Large intestine (tissue), 3 donors: ENCODE data around the gene CD55. TPM values are rescaled to one million over a fixed set of nuclear protein-coding genes. Genes with fewer than 3 reads are reported as not detected.
"Not testable (repeated sequence)": the region's sequence is repeated elsewhere in the genome, so short reads cannot be mapped to it uniquely, and the experiment has no call there.

Experiments
- DNase-seq, 2 donors: peaks; one replicate each; pipeline versions ENCODE4 v3.0.0 to v3.0.0-alpha.2; 2013
- H3K27ac ChIP-seq: one replicate; pipeline ENCODE4 v1.5.1; 2013; ENCODE audit warnings: low read length
- H3K27me3 ChIP-seq: 2 replicates; pipeline ENCODE4 v1.6.1; 2013; ENCODE audit warnings: low read length; ENCODE audit not compliant: control insufficient read depth, insufficient read depth
- H3K36me3 ChIP-seq: 2 replicates; pipeline ENCODE4 v1.6.1; 2013; ENCODE audit warnings: low read length; ENCODE audit not compliant: control insufficient read depth, insufficient read depth
- H3K4me1 ChIP-seq: one replicate; pipeline ENCODE4 v1.6.1; 2013; ENCODE audit warnings: low read length; ENCODE audit not compliant: control insufficient read depth, insufficient read depth
- H3K4me3 ChIP-seq: one replicate; pipeline ENCODE4 v1.5.1; 2013; ENCODE audit warnings: low read length
- H3K9me3 ChIP-seq: one replicate; pipeline ENCODE4 v1.6.1; 2013; ENCODE audit warnings: mild to moderate bottlenecking, low read depth, low read length, moderate library complexity; ENCODE audit not compliant: control insufficient read depth
- WGBS: methylation state at CpG from one replicate; pipeline ENCODE4 v1.1.5; 2013; ENCODE audit warnings: low lambda C conversion rate; ENCODE audit not compliant: insufficient coverage; 5-methylcytosine and 5-hydroxymethylcytosine counted together
- polyA plus RNA-seq: library from polyadenylated mRNA; unstranded; fragments of 120-200 nt; gene quantifications from one replicate; pipeline ENCODE4 v1.2.1, GENCODE V29; 2013

The CD55 gene
- polyA plus RNA-seq, 1 donor: 24.1 TPM

DNA sequence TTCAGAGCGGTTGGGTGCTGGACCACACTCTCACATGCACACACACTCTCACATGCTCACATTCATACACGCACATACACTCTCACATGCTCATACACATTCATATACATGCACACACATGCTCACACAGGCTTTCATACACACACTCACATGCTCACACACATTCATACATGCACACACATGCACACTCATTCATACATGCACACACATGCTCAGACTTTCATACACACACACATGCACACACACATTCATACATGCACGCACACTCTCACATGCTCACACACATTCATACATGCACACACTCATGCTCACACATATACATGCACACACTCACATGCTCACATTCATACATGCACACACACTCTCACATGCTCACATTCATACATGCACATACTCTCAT, 6.0 kb upstream of the CD55 start:
- Histone ChIP-seq H3K27me3 (no peaks in the 10 kb centered on the region), H3K36me3 (no peaks in the 10 kb centered on the region), H3K4me3 (no peak overlapping the region), H3K27ac (no peak overlapping the region), H3K4me1 (peaks cover 12% of the 10 kb centered on the region), H3K9me3 (no peaks in the 10 kb centered on the region)
- no peak for DNase-seq
- no CpG with 5 or more reads among the region's 3 CpGs for WGBS

GRCh38 chr1:207316141-207316540, 5.3 kb upstream of the CD55 start:
- no peak overlapping the region for H3K4me3 ChIP-seq
- DNase-seq: peak in 1 of 2 donors; percentile 14
- no peaks in the 10 kb centered on the region for H3K9me3 ChIP-seq
- H3K4me1 ChIP-seq: peaks cover 12% of the 10 kb centered on the region
- no peak overlapping the region for H3K27ac ChIP-seq
- no peaks in the 10 kb centered on the region for H3K36me3 ChIP-seq
- no peaks in the 10 kb centered on the region for H3K27me3 ChIP-seq

DNA sequence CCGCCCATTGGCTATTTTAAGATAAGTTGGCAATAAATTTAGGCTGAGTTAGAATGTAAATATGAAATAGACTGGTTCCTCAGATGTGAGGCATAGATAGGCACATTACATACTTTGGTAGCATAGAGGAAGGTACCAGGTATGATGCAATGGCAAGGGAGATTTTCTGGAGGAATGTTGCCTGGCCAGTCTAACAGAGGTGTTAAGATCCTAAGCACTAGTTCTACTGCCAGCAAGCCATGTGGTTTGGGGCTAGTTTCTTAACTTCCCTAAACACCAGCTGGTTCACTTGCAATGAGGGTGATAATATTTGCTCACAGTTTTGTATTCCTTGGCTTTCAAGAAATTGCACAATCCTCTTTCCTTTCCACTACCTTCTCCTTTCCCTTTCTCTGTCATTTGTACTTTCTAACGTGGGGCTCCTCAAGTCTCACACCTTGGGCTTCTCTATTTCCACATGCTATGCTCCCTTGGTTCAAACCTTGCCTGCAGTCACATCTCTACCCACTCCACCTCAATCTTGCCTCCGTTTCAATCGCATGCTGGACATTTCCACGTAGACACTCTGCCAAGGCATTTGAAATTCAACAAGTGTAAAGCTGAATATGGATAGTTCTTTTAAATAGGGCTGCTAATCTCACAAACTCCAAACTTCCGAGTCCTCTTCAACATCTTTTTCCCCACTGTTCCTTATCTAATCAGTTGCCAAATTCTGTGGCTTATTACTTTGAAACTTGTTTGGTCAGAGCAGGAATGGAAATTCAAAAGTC, 4.7 kb upstream of the CD55 start:
- Histone ChIP-seq H3K36me3 (no peaks in the 10 kb centered on the region), H3K4me1 (peaks cover 12% of the 10 kb centered on the region), H3K27ac (no peak overlapping the region), H3K27me3 (no peaks in the 10 kb centered on the region), H3K4me3 (no peak overlapping the region), H3K9me3 (no peaks in the 10 kb centered on the region)
- DNase-seq: peak; percentile 39 to 72
- WGBS: 25% methylated on average over 1 of the region's 6 CpGs

- DNase-seq: no peak
Measured at GRCh38 chr1:207317561-207317960, 3.9 kb upstream of the CD55 start.

GRCh38 chr1:207318072-207318619, 3.3 kb upstream of the CD55 start:
- peaks cover 12% of the 10 kb centered on the region for H3K4me1 ChIP-seq
- no peaks in the 10 kb centered on the region for H3K27me3 ChIP-seq
- H3K9me3 ChIP-seq: no peaks in the 10 kb centered on the region
- DNase-seq: no peak
- no peak overlapping the region for H3K27ac ChIP-seq
- H3K4me3 ChIP-seq: no peak overlapping the region
- no peaks in the 10 kb centered on the region for H3K36me3 ChIP-seq
- 40% methylated on average over 1 of the region's 3 CpGs for WGBS

More at GRCh38 chr1:207317561-207317960, 3.9 kb upstream of the CD55 start:
- 100% methylated on average over 1 of the region's 3 CpGs for WGBS
- Histone ChIP-seq H3K27me3 (no peaks in the 10 kb centered on the region), H3K36me3 (no peaks in the 10 kb centered on the region), H3K4me3 (no peak overlapping the region), H3K9me3 (no peaks in the 10 kb centered on the region), H3K27ac (no peak overlapping the region), H3K4me1 (peaks cover 12% of the 10 kb centered on the region)

- H3K27me3 ChIP-seq: no peaks in the 10 kb centered on the region
- no peaks in the 10 kb centered on the region for H3K36me3 ChIP-seq
- DNase-seq: peak in 1 of 2 donors; percentile 16
- no peak overlapping the region for H3K27ac ChIP-seq
- peaks cover 12% of the 10 kb centered on the region for H3K4me1 ChIP-seq
- no peaks in the 10 kb centered on the region for H3K9me3 ChIP-seq
- no peak overlapping the region for H3K4me3 ChIP-seq
Measured at GRCh38 chr1:207319199-207319598, 2.3 kb upstream of the CD55 start.

DNA sequence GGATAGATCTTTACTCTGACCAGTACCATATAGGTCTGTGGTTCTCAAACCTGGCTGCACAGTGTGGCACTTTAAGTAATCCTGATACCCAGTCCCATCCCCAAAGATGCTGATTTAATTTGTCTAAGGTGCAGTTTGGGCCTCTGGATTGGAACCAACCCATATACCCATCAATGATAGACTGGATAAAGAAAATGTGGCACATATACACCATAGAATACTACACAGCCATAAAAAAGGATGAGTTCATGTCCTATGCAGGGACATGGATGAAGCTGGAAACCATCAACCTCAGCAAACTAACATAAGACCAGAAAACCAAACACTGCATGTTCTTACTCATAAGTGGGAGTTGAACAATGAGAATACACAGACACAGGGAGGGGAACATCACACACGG, 1.4 kb upstream of the CD55 start:
- not testable (repeated sequence) for H3K9me3 ChIP-seq, H3K36me3 ChIP-seq, H3K4me3 ChIP-seq, H3K27ac ChIP-seq, H3K27me3 ChIP-seq, DNase-seq
- peaks cover 12% of the 10 kb centered on the region for H3K4me1 ChIP-seq
- no CpG with 5 or more reads among the region's 1 CpG for WGBS

DNA sequence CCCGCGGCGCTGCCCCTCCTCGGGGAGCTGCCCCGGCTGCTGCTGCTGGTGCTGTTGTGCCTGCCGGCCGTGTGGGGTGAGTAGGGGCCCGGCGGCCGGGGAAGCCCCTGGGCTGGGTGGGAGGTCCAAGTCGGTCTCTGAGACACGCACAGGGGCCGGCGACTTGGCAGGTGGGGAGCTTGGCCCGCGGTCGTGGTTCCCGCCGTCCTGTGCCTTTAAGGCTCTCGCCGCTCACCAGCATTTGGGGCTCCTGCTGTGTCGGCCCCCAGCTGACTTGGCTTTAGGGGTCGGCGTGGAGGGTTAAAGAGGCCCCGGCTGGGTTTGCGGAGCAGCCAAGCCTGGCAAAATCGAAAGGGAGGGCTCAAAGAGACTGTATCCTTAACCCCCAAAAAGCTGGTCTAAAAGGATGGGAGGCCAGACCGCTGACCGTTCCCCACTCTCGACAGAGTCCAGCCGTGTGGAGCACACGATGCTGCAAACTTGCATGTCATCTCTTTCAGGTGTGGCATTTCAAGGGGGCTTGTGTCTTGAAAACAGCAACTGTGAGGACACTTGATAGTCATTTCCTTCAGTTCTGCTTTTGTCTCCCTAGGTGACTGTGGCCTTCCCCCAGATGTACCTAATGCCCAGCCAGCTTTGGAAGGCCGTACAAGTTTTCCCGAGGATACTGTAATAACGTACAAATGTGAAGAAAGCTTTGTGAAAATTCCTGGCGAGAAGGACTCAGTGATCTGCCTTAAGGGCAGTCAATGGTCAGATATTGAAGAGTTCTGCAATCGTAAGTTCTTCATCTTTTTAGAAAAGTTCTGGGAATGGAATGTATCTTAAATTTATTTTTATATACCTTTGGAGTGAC, 540 bp downstream of the CD55 start:
- no CpG with 5 or more reads among the region's 37 CpGs for WGBS
- no peaks in the 10 kb centered on the region for H3K36me3 ChIP-seq
- no peaks in the 10 kb centered on the region for H3K27me3 ChIP-seq
- peaks cover 6% of the 10 kb centered on the region for H3K4me1 ChIP-seq
- DNase-seq: peak in 1 of 2 donors; percentile 57
- H3K4me3 ChIP-seq: peak overlapping the region; percentile 84
- H3K27ac ChIP-seq: peak overlapping the region; percentile 78
- H3K9me3 ChIP-seq: no peaks in the 10 kb centered on the region

GRCh38 chr1:207323425-207324225, 2.1 kb downstream of the CD55 start:
- Histone ChIP-seq H3K27me3 (no peaks in the 10 kb centered on the region), H3K4me3 (no peak overlapping the region), H3K27ac (no peak overlapping the region), H3K36me3 (no peaks in the 10 kb centered on the region), H3K4me1 (no peaks in the 10 kb centered on the region), H3K9me3 (no peaks in the 10 kb centered on the region)
- 63% methylated on average over 2 of the region's 5 CpGs for WGBS
- DNase-seq: peak in 1 of 2 donors; percentile 7

DNA sequence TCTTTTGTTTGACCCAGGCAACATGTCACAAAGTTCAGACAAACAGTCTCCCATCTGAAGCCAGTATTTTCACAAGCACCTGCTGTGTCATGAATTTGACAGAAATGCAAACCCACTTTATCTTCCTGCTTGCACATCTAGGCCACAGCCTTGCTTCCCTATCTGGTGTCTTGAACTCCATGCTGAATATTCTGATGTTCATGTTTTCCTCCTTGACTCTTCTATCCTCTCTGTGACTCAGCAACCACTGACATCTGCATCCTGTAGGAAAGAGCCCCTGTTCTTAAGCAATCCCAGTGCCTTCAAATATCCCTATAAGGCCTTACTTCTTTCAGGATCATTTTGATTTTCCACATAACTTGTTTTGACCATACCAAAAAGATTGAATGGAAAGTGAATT, 6.5 kb downstream of the CD55 start:
- no peaks in the 10 kb centered on the region for H3K9me3 ChIP-seq
- no peak overlapping the region for H3K4me3 ChIP-seq
- no peaks in the 10 kb centered on the region for H3K4me1 ChIP-seq
- no peak overlapping the region for H3K27ac ChIP-seq
- H3K36me3 ChIP-seq: peaks cover 7% of the 10 kb centered on the region
- no peaks in the 10 kb centered on the region for H3K27me3 ChIP-seq
- DNase-seq: no peak
